Smooth muscle cell (in vitro differentiated cells): Measurements from ENCODE around the gene OR6C2. TPM values are rescaled to one million over a fixed set of nuclear protein-coding genes. Genes with fewer than 3 reads are reported as not detected.
"Not testable (repeated sequence)": the region's sequence is repeated elsewhere in the genome, so short reads cannot be mapped to it uniquely, and the experiment has no call there.

ENCODE experiments used
- DNase-seq: peaks from one replicate; lab custom pipeline; 2025; ENCODE audit not compliant: unreplicated experiment; lab: John Stamatoyannopoulos, UW
- H2AFZ ChIP-seq: fragments of 200-600 bp; sonication (generic); 2 replicates; pipeline ENCODE4 v1.6.0; 2016; ENCODE audit warnings: antibody characterized with exemption, low read depth, mild to moderate bottlenecking
- H3F3A ChIP-seq: fragments of 200-600 bp; sonication (generic); 2 replicates; pipeline ENCODE4 v1.6.0; 2017; ENCODE audit warnings: antibody characterized with exemption, low read depth
- H3K27ac ChIP-seq: fragments of 200-600 bp; sonication (generic); 2 replicates; pipeline ENCODE4 v1.5.1; 2016; ENCODE audit warnings: low read depth, mild to moderate bottlenecking
- H3K27me3 ChIP-seq: fragments of 200-600 bp; sonication (generic); 2 replicates; pipeline ENCODE4 v1.6.1; 2016; ENCODE audit warnings: low read depth, mild to moderate bottlenecking
- H3K36me3 ChIP-seq: fragments of 200-600 bp; sonication (generic); 2 replicates; pipeline ENCODE4 v1.5.1; 2016; ENCODE audit warnings: low read depth
- H3K4me1 ChIP-seq: fragments of 200-600 bp; sonication (generic); 2 replicates; pipeline ENCODE4 v1.5.1; 2016; ENCODE audit warnings: low read depth
- H3K4me2 ChIP-seq: fragments of 200-600 bp; sonication (generic); 2 replicates; pipeline ENCODE4 v1.6.0; 2016; ENCODE audit warnings: mild to moderate bottlenecking
- H3K4me3 ChIP-seq: fragments of 200-600 bp; sonication (generic); 2 replicates; pipeline ENCODE4 v1.5.1; 2016; ENCODE audit warnings: mild to moderate bottlenecking
- H3K79me2 ChIP-seq: fragments of 200-600 bp; sonication (generic); 2 replicates; pipeline ENCODE4 v1.6.0; 2016; ENCODE audit warnings: low read depth, mild to moderate bottlenecking
- H3K9ac ChIP-seq: fragments of 200-600 bp; sonication (generic); 2 replicates; pipeline ENCODE4 v1.6.0; 2016; ENCODE audit warnings: low read depth
- H3K9me3 ChIP-seq: fragments of 200-600 bp; sonication (generic); replicated peaks from 2 replicates; pipeline ENCODE4 v1.5.1; 2016; ENCODE audit warnings: low read depth
- H4K20me1 ChIP-seq: fragments of 200-600 bp; sonication (generic); 2 replicates; pipeline ENCODE4 v1.6.0; 2016; ENCODE audit warnings: low read depth
- WGBS: methylation state at CpG from one replicate; pipeline ENCODE4 v1.1.7; 2016; ENCODE audit warnings: low lambda C conversion rate; 5-methylcytosine and 5-hydroxymethylcytosine counted together
- polyA plus RNA-seq: library from polyadenylated mRNA; unstranded; fragments of >200 nt; fragmentation: Nextera tagmentation; extraction: Ambion mirVana; gene quantifications from 2 replicates; pipeline ENCODE4 v1.2.1, GENCODE V29; 2016
- total RNA-seq: library from RNA; depleted of rRNA; stranded (reverse); fragments of >200 nt; gene quantifications from 2 replicates; pipeline ENCODE4 v1.2.3, GENCODE V29; 2014
- TF ChIP-seq, protein P1 (sequence below): fragments of 200-600 bp; sonication (generic); IDR thresholded peaks from 2 replicates; pipeline ENCODE4 v1.5.1; 2017; ENCODE audit warnings: borderline replicate concordance, mild to moderate bottlenecking, antibody characterized with exemption; ENCODE audit not compliant: insufficient read depth, poor library complexity, severe bottlenecking

OR6C2 gene
- total RNA-seq: not detected in 2 replicates
- not detected in 2 replicates for polyA plus RNA-seq

GRCh38 chr12:55443776-55444175 lies at the start of gene OR6C2:
Gene OR6C2, plus strand, starts transcription at chr12:55444076. Its CDS starts 8,138 bp downstream, at chr12:55452214.
- no peak within 1 kb of the TSS for H2AFZ ChIP-seq
- H3K4me3 ChIP-seq: no peak within 1 kb of the TSS
- H3K9me3 ChIP-seq: no peaks in the 10 kb centered on the region
- no peaks in the 10 kb centered on the region for H3K4me1 ChIP-seq
- H3F3A ChIP-seq: no peaks in the 10 kb centered on the region
- no peak within 1 kb of the TSS for H3K4me2 ChIP-seq
- no peak within 1 kb of the TSS for H3K9ac ChIP-seq
- no peaks in the 10 kb centered on the region for H3K36me3 ChIP-seq
- no peak for DNase-seq
- H3K27me3 ChIP-seq: no peaks in the 10 kb centered on the region
- no peaks in the 10 kb centered on the region for H4K20me1 ChIP-seq
- H3K79me2 ChIP-seq: no peaks in the 10 kb centered on the region
- 67% methylated on average over 2 of the region's 2 CpGs for WGBS
- TF ChIP-seq, protein P1, sequence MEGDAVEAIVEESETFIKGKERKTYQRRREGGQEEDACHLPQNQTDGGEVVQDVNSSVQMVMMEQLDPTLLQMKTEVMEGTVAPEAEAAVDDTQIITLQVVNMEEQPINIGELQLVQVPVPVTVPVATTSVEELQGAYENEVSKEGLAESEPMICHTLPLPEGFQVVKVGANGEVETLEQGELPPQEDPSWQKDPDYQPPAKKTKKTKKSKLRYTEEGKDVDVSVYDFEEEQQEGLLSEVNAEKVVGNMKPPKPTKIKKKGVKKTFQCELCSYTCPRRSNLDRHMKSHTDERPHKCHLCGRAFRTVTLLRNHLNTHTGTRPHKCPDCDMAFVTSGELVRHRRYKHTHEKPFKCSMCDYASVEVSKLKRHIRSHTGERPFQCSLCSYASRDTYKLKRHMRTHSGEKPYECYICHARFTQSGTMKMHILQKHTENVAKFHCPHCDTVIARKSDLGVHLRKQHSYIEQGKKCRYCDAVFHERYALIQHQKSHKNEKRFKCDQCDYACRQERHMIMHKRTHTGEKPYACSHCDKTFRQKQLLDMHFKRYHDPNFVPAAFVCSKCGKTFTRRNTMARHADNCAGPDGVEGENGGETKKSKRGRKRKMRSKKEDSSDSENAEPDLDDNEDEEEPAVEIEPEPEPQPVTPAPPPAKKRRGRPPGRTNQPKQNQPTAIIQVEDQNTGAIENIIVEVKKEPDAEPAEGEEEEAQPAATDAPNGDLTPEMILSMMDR: no peak
- no peak within 1 kb of the TSS for H3K27ac ChIP-seq

- 79% methylated on average over 1 of the region's 1 CpG for WGBS
- no peaks in the 10 kb centered on the region for H3K9me3 ChIP-seq
- no peaks in the 10 kb centered on the region for H3K79me2 ChIP-seq
- H3K36me3 ChIP-seq: no peaks in the 10 kb centered on the region
- H3F3A ChIP-seq: no peaks in the 10 kb centered on the region
- no peak overlapping the region for H3K4me3 ChIP-seq
- DNase-seq: no peak
- H3K27ac ChIP-seq: no peak overlapping the region
- H4K20me1 ChIP-seq: no peaks in the 10 kb centered on the region
- no peak overlapping the region for H2AFZ ChIP-seq
- TF ChIP-seq, protein P1: no peak
- H3K4me2 ChIP-seq: no peak overlapping the region
- no peak overlapping the region for H3K9ac ChIP-seq
- no peaks in the 10 kb centered on the region for H3K27me3 ChIP-seq
- no peaks in the 10 kb centered on the region for H3K4me1 ChIP-seq
Observed at GRCh38 chr12:55396326-55396725, 47.5 kb upstream of the OR6C2 start.

- Histone ChIP-seq H3K4me1 (no peaks in the 10 kb centered on the region), H3F3A (no peaks in the 10 kb centered on the region), H3K36me3 (no peaks in the 10 kb centered on the region), H4K20me1 (no peaks in the 10 kb centered on the region), H3K4me2 (no peak within 1 kb of the TSS), H3K4me3 (no peak within 1 kb of the TSS), H2AFZ (no peak within 1 kb of the TSS), H3K9me3 (no peaks in the 10 kb centered on the region), H3K27me3 (no peaks in the 10 kb centered on the region), H3K79me2 (no peaks in the 10 kb centered on the region), H3K27ac (no peak within 1 kb of the TSS), H3K9ac (no peak within 1 kb of the TSS)
- WGBS: 98% methylated on average over 1 of the region's 1 CpG
- TF ChIP-seq, protein P1: no peak
- DNase-seq: no peak
Observed at GRCh38 chr12:55400229-55400628, 43.6 kb upstream of the OR6C2 start, which contains the start of gene OR6C65. Gene OR6C65, plus strand, starts transcription at chr12:55400529. Its CDS starts 0 bp downstream, at chr12:55400529.

DNA sequence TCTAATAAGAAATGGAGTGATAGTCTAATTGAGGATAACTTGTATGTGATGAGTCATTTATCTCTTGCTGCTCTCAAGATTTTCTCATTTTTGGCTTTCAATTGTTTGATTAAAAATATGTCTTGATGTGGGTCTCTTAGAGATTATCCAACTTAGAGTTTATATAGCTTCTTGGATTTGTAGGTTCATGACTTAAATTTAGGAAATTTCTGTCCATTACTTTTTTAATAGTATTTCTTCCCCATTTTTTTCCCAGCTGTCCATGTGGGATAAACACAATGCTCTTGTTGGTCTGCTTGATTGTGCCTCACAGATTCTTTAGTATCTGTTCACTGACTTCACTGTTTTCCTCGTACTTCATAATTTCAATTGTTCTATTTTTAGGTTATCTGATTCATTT lies 36.0 kb upstream of the OR6C2 start:
- H3K27ac ChIP-seq: no peak overlapping the region

DNA sequence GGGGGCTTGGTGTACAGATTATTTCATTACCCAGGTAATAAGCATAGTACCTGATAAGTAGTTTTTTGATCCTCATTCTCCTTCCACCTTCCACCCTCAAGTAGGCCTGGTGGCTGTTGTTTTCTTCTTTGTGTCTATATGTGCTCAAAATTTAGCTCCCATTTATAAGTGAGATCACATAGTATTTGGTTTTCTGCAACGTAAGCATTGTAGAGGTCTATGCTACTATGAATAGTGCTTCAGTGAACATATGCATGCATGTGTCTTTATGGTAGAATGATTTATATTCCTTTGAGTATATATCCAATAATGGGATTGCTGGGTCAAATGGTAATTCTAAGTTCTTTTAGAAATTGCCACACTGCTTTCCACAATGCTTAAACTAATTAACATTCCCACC lies 34.7 kb upstream of the OR6C2 start:
- H3F3A ChIP-seq, H3K9ac ChIP-seq, DNase-seq, H3K36me3 ChIP-seq, H3K27me3 ChIP-seq, H3K27ac ChIP-seq, H3K4me2 ChIP-seq, H4K20me1 ChIP-seq, H3K79me2 ChIP-seq, H2AFZ ChIP-seq, H3K4me1 ChIP-seq, H3K9me3 ChIP-seq, H3K4me3 ChIP-seq: not testable (repeated sequence)
- 96% methylated on average over 1 of the region's 1 CpG for WGBS

More for the DNA sequence above, 36.0 kb upstream of the OR6C2 start:
- TF ChIP-seq, protein P1: no peak
- no peaks in the 10 kb centered on the region for H3K27me3 ChIP-seq
- no peaks in the 10 kb centered on the region for H4K20me1 ChIP-seq
- H3K4me3 ChIP-seq: no peak overlapping the region
- H3K36me3 ChIP-seq: no peaks in the 10 kb centered on the region
- H3K9ac ChIP-seq: no peak overlapping the region
- no peak overlapping the region for H2AFZ ChIP-seq
- H3K79me2 ChIP-seq: no peaks in the 10 kb centered on the region
- no peaks in the 10 kb centered on the region for H3F3A ChIP-seq
- H3K4me1 ChIP-seq: no peaks in the 10 kb centered on the region
- H3K4me2 ChIP-seq: no peak overlapping the region
- no peaks in the 10 kb centered on the region for H3K9me3 ChIP-seq
- no peak for DNase-seq
- WGBS: 55% methylated on average over 1 of the region's 1 CpG

DNA sequence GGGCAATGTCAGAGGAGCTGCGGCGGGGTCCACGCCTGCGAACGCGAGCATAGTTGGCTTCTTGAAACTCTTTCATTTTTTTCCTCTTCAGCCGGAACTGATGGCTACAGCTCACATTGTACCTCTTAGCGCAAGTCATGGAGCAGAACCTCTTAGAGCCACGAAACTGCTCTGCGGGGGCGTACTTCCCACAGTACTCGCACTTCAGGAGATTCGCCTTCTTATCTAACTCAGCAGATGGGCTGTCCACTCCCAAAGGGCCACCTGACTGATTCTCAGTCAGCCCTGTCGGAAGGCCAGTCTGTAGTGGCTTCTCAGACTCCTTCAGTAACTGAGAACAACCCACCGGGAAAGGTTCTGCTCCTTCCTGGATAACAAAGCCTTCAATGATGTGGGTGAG lies 31.7 kb upstream of the OR6C2 start:
- H3K9me3 ChIP-seq, H3K4me2 ChIP-seq, H3F3A ChIP-seq, H3K79me2 ChIP-seq, H3K27me3 ChIP-seq, H2AFZ ChIP-seq, H3K27ac ChIP-seq, H3K9ac ChIP-seq, H4K20me1 ChIP-seq, DNase-seq, H3K4me1 ChIP-seq, H3K36me3 ChIP-seq, H3K4me3 ChIP-seq: not testable (repeated sequence)
- 94% methylated on average over 15 of the region's 15 CpGs for WGBS
